GM23338 (cell line): ENCODE data around the gene POLR1A. TPM values are rescaled to one million over a fixed set of nuclear protein-coding genes. Genes with fewer than 3 reads are reported as not detected.
A peak's percentile ranks its signal among the peaks of the same experiment; 100 is the strongest.

Experiments used
- ATAC-seq: fragments of 200-7000 bp; cut with Tn5 transposase; 3 replicates; pipeline ENCODE4 v1.9.1; 2020
- DNase-seq: peaks from one replicate; pipeline ENCODE4 v3.0.0-alpha.2; 2015; ENCODE audit warnings: low spot score
- H2AFZ ChIP-seq: fragments of 200-600 bp; sonication (generic); 2 replicates; pipeline ENCODE4 v1.8.0; 2016; ENCODE audit warnings: antibody characterized with exemption, mild to moderate bottlenecking, moderate library complexity
- H3F3A ChIP-seq: fragments of 200-600 bp; sonication (generic); replicated peaks from 2 replicates; pipeline ENCODE4 v1.8.0; 2017; ENCODE audit warnings: antibody characterized with exemption, mixed run types, low read depth
- H3K27ac ChIP-seq: fragments of 200-600 bp; sonication (generic); 2 replicates; pipeline ENCODE4 v1.6.1; 2016; ENCODE audit warnings: low read depth
- H3K27me3 ChIP-seq: fragments of 200-600 bp; sonication (generic); 2 replicates; pipeline ENCODE4 v1.8.0; 2016; ENCODE audit warnings: mild to moderate bottlenecking, mixed run types, moderate library complexity; ENCODE audit not compliant: insufficient read depth
- H3K36me3 ChIP-seq: fragments of 200-600 bp; sonication (generic); 2 replicates; pipeline ENCODE4 v1.8.0; 2016; ENCODE audit warnings: mild to moderate bottlenecking; ENCODE audit not compliant: insufficient read depth
- H3K4me1 ChIP-seq: fragments of 200-600 bp; sonication (generic); 2 replicates; pipeline ENCODE4 v1.8.0; 2016; ENCODE audit warnings: mild to moderate bottlenecking, moderate library complexity; ENCODE audit not compliant: insufficient read depth
- H3K4me2 ChIP-seq: fragments of 200-600 bp; sonication (generic); 2 replicates; pipeline ENCODE4 v1.7.1; 2017; ENCODE audit warnings: mixed run types
- H3K4me3 ChIP-seq: fragments of 200-600 bp; sonication (generic); 2 replicates; pipeline ENCODE4 v1.6.1; 2016; ENCODE audit warnings: mixed run types
- H3K79me2 ChIP-seq: fragments of 200-600 bp; sonication (generic); replicated peaks from 2 replicates; pipeline ENCODE4 v1.8.0; 2017; ENCODE audit warnings: mild to moderate bottlenecking; ENCODE audit not compliant: insufficient read depth
- H3K9me2 ChIP-seq: fragments of 200-600 bp; sonication (generic); 2 replicates; pipeline ENCODE4 v1.8.0; 2017; ENCODE audit not compliant: insufficient read depth
- H4K20me1 ChIP-seq: fragments of 200-600 bp; sonication (generic); replicated peaks from 2 replicates; pipeline ENCODE4 v1.8.0; 2017; ENCODE audit warnings: mild to moderate bottlenecking; ENCODE audit not compliant: insufficient read depth
- H3K27ac Mint-ChIP-seq: 2 replicates; pipeline ENCODE4 v1.8.0; 2020; ENCODE audit warnings: inconsistent platforms, mild to moderate bottlenecking, moderate library complexity, mixed read lengths
- H3K27me3 Mint-ChIP-seq: 3 replicates; pipeline ENCODE4 v1.8.0; 2022; ENCODE audit warnings: low read depth, mild to moderate bottlenecking, moderate library complexity, mixed read lengths, inconsistent platforms; ENCODE audit not compliant: insufficient read depth, poor library complexity
- H3K36me3 Mint-ChIP-seq: 3 replicates; pipeline ENCODE4 v1.8.0; 2021; ENCODE audit warnings: low read depth, mild to moderate bottlenecking, inconsistent platforms, moderate library complexity, mixed read lengths
- H3K4me1 Mint-ChIP-seq: 3 replicates; pipeline ENCODE4 v1.8.0; 2020; ENCODE audit warnings: mild to moderate bottlenecking, inconsistent platforms, mixed read lengths
- H3K4me3 Mint-ChIP-seq: 3 replicates; pipeline ENCODE4 v1.8.0; 2021; ENCODE audit warnings: moderate library complexity, mild to moderate bottlenecking, inconsistent platforms, mixed read lengths
- H3K9me3 Mint-ChIP-seq: 3 replicates; pipeline ENCODE4 v1.8.0; 2020; ENCODE audit warnings: moderate library complexity, mild to moderate bottlenecking, inconsistent platforms, mixed read lengths
- EZH2phosphoT487 ChIP-seq: fragments of 200-600 bp; sonication (generic); IDR thresholded peaks from one replicate; pipeline ENCODE4 v1.8.1; 2018; ENCODE audit warnings: antibody characterized with exemption; ENCODE audit not compliant: unreplicated experiment
- JUNB ChIP-seq: IDR thresholded peaks from one replicate; pipeline ENCODE4 v1.6.1; 2016; ENCODE audit warnings: antibody characterized with exemption; ENCODE audit not compliant: unreplicated experiment
- ZNF331 ChIP-seq: fragments of 250-450 bp; sonication (Bioruptor Pico); IDR thresholded peaks from 2 replicates; pipeline ENCODE4 v1.5.0; 2020; ENCODE audit warnings: low read depth, mild to moderate bottlenecking, moderate library complexity
- polyA plus RNA-seq: library from polyadenylated mRNA; unstranded; fragments of >200 nt; fragmentation: Nextera tagmentation; extraction: Ambion mirVana; gene quantifications from 2 replicates; pipeline ENCODE4 v1.2.1, GENCODE V29; 2016
- small RNA-seq: library from RNA; depleted of rRNA; stranded (forward); fragments of <200 nt; gene quantifications from one replicate; pipeline ENCODE3, GENCODE V24; 2014; ENCODE audit warnings: low replicate concordance
- total RNA-seq: library from RNA; depleted of rRNA; stranded (reverse); fragments of >200 nt; shearing (Covaris generic); gene quantifications from 2 replicates; pipeline ENCODE4 v1.2.3, GENCODE V29; 2014; rRNA removed

The POLR1A gene
- total and polyA plus RNA-seq, 2 experiments from 2014 or later = 13.8 to 43.2 TPM

DNA sequence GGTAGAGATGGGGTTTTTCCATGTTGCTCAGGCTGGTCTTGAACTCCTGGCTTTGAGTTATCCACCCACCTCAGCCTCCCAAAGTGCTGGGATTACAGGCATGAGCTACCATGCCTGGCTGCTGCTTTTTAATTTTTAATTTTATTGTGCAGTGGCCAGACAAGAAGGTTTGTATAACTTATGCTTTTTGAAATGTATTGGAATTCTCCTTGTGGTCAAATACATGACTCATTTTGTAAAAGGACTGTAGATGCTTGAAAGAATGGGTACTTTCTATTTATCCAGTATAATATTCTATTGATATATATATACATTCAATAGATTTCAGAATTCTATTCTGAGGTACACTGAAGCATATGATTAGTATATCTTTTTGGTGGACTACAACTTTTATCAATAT, 134.3 kb downstream of the POLR1A start:
- no peaks in the 10 kb centered on the region; the same call in 1 of the 2 replicates for H3K36me3 ChIP-seq
- peaks cover 2% of the 10 kb centered on the region for H3K27me3 Mint-ChIP-seq
- ATAC-seq (no peak), DNase-seq (no peak)
- H3K9me3 Mint-ChIP-seq = peaks cover 23% of the 10 kb centered on the region
- H3K36me3 Mint-ChIP-seq = no peaks in the 10 kb centered on the region; the same call in 2 of the 3 replicates
- H2AFZ ChIP-seq = no peak overlapping the region
- no peaks in the 10 kb centered on the region for H3K27me3 ChIP-seq
- no peaks in the 10 kb centered on the region for H3K79me2 ChIP-seq
- H3K4me2 ChIP-seq = no peak overlapping the region
- H3K4me3 ChIP-seq = no peak overlapping the region
- no peak overlapping the region for H3K27ac Mint-ChIP-seq
- H3K27ac ChIP-seq = no peak overlapping the region
- H3K4me1 Mint-ChIP-seq = no peaks in the 10 kb centered on the region
- no peak overlapping the region for H3K4me3 Mint-ChIP-seq
- no peaks in the 10 kb centered on the region for H4K20me1 ChIP-seq
- H3K4me1 ChIP-seq = no peaks in the 10 kb centered on the region
- H3K9me2 ChIP-seq = no peaks in the 10 kb centered on the region
- no peak for TF ChIP-seq ZNF331
- TF ChIP-seq JUNB = no peak
- TF ChIP-seq EZH2phosphoT487 = no peak
- no peaks in the 10 kb centered on the region for H3F3A ChIP-seq

Small RNA genes within 50 kb of the gene (small RNA-seq; reads per million reads assigned to genes)
- gene SNORD94 = 164 reads per million, percentile 99 among the genes with 10 or more reads in this experiment

Other genes with a start within 250 kb of the POLR1A start
- 7.9 and 8.9 TPM in 2 replicates for gene ST3GAL5, start 216.9 kb downstream of the POLR1A start, total RNA-seq
- gene ST3GAL5, start 216.9 kb downstream of the POLR1A start, polyA plus RNA-seq = 2.8 and 3.2 TPM in 2 replicates
- 147 and 223 TPM in 2 replicates for gene PTCD3, start 349 bp upstream of the POLR1A start, total RNA-seq
- gene PTCD3, start 349 bp upstream of the POLR1A start, polyA plus RNA-seq = 87.6 and 140 TPM in 2 replicates
- gene IMMT, start 89.6 kb upstream of the POLR1A start, total RNA-seq = 83.1 and 96.7 TPM in 2 replicates
- 65.3 and 71.0 TPM in 2 replicates for gene IMMT, start 89.6 kb upstream of the POLR1A start, polyA plus RNA-seq
- 33.5 and 43.8 TPM in 2 replicates for gene MRPL35, start 93.6 kb upstream of the POLR1A start, total RNA-seq
- 57.2 and 62.0 TPM in 2 replicates for gene MRPL35, start 93.6 kb upstream of the POLR1A start, polyA plus RNA-seq
- 1.6 and 4.5 TPM in 2 replicates for gene REEP1, start 231.7 kb upstream of the POLR1A start, total RNA-seq
- gene REEP1, start 231.7 kb upstream of the POLR1A start, polyA plus RNA-seq = 1.8 and 2.3 TPM in 2 replicates